ENCODE results near the gene PTPRM. TPM values are rescaled to one million over a fixed set of nuclear protein-coding genes. Genes with fewer than 3 reads are reported as not detected.

The PTPRM gene
- total RNA-seq, 1 donor from 2014 or later = 71.3 TPM

DNA sequence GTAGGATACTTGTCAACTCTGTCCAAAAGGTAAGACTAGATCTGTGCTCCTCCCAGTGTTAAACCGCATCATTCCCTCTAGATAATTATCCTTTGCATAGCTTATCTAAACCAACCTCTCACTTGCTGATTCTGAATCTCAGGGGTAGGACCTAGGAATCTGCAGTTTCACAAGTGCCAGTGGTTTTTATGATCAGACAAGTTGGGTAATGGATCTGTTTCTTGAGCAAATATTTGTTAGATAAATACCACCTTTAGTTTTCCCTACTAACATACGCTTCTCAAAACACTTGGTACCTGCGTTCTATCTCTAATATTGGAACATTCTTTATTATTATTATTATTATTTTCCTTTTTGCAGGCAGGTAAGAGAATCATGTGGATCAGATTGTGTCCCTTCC lies 439.9 kb downstream of the PTPRM start:
- Mint-ChIP-seq H3K4me3 (no peak overlapping the region), H3K27me3 (ENCODE audit: low read depth) (no peaks in the 10 kb centered on the region), H3K9me3 (no peaks in the 10 kb centered on the region), H3K4me1 (peaks cover 34% of the 10 kb centered on the region), H3K36me3 (no peaks in the 10 kb centered on the region), H3K27ac (no peak overlapping the region)
- no peak for DNase-seq (ENCODE audit: low spot score in 2 of 2, unreplicated experiment in 2 of 2)
- TF ChIP-seq, protein P1, sequence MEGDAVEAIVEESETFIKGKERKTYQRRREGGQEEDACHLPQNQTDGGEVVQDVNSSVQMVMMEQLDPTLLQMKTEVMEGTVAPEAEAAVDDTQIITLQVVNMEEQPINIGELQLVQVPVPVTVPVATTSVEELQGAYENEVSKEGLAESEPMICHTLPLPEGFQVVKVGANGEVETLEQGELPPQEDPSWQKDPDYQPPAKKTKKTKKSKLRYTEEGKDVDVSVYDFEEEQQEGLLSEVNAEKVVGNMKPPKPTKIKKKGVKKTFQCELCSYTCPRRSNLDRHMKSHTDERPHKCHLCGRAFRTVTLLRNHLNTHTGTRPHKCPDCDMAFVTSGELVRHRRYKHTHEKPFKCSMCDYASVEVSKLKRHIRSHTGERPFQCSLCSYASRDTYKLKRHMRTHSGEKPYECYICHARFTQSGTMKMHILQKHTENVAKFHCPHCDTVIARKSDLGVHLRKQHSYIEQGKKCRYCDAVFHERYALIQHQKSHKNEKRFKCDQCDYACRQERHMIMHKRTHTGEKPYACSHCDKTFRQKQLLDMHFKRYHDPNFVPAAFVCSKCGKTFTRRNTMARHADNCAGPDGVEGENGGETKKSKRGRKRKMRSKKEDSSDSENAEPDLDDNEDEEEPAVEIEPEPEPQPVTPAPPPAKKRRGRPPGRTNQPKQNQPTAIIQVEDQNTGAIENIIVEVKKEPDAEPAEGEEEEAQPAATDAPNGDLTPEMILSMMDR (IDR thresholded peaks at IDR 0.05; ENCODE audit: unreplicated experiment) = no peak

DNA sequence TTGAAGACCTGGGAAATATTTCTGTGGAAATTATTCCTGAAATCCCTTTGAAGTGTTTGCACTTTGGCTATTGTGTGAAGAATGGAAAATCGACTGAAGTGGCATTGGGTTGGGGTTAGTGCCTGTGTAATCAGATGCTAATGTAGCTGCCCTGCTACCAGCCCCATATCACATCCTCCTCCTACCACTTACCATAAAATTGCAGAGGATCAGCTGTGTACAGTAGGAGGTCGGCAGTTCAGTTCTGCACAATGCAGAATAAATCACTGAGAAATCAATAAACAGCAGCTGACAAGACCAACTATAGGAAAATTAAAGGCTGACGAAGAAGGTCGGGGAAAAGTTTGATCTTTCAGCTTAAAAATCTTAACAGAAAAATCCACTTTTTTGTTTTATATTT lies 440.9 kb downstream of the PTPRM start:
- Mint-ChIP-seq H3K36me3 (no peaks in the 10 kb centered on the region), H3K4me3 (no peak overlapping the region), H3K9me3 (no peaks in the 10 kb centered on the region), H3K27me3 (ENCODE audit: low read depth) (no peaks in the 10 kb centered on the region), H3K27ac (no peak overlapping the region), H3K4me1 (peaks cover 33% of the 10 kb centered on the region)
- DNase-seq (ENCODE audit: low spot score in 2 of 2, unreplicated experiment in 2 of 2) = no peak
- TF ChIP-seq, protein P1 (IDR thresholded peaks at IDR 0.05; ENCODE audit: unreplicated experiment) = no peak

DNA sequence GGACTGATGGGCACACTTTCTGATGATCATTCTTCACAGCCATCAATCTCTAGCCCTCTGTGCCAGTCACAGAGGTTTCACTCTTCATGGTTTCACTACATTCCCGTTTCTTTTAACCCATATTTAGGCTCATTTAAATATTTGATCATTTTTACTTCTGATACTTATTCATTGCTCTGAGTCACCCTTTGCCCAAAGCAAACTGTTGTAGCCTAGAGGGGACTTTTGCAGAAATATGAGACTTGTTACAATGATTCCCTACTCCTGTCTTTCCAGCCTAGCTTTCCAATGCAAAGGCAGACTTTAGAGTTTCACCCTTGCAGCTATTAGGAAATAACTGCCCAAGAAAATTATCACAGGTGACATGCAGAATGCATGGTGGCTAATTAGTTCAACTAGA lies 444.2 kb downstream of the PTPRM start:
- H3K9me3 Mint-ChIP-seq = no peaks in the 10 kb centered on the region
- H3K36me3 Mint-ChIP-seq = no peaks in the 10 kb centered on the region
- no peak for DNase-seq (ENCODE audit: low spot score in 2 of 2, unreplicated experiment in 2 of 2)
- H3K4me3 Mint-ChIP-seq = no peak overlapping the region
- H3K27ac Mint-ChIP-seq = no peak overlapping the region
- TF ChIP-seq, protein P1 (IDR thresholded peaks at IDR 0.05; ENCODE audit: unreplicated experiment) = no peak
- peaks cover 14% of the 10 kb centered on the region for H3K4me1 Mint-ChIP-seq
- H3K27me3 Mint-ChIP-seq (ENCODE audit: low read depth) = no peaks in the 10 kb centered on the region

DNA sequence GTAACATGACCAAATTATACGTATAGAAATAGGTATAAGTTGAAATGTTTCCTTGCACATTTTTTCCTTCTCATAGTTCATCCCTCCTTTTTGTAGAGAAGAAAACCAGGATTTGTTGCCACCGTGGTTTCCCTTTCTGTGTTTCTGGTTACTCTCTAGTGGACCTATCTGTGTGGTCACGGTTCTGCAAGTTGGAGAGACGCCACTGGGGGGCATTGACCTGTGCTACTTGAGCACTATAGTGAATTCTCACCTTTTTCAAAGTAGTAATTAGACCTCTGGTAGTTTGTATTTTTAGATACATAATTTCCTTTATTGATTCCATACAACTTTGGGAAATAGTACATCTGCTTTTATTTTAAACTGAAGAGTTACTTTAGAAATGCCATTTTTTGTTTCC lies 444.8 kb downstream of the PTPRM start:
- peaks cover 12% of the 10 kb centered on the region for H3K4me1 Mint-ChIP-seq

DNA sequence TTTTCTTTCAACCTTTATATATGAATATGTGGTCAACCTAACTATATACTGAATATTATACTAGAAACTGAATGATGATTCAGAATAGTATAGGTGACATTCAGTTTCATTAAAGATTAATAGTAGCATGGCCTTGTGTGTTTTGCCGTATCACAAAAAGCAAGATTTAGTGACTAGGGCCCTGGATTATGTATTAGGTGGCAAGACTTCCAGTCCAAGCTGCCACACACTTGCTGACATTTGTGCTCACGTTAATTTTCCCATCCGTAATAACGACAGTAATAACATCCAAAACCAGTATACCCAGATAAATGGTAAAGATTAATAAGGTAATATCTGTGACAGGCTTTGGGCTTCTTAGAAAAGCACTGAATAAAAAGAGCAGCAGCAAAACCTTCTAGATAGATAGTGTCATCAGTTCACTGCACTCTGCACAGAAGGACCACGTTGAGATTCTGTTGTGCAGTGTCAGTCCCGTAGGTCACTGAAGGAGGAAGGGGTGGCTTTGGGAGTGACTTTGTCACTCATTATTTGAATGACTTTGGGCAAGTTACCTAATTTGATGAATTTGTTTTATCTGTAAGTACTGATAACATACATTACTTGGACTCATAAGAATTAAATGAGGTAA lies 451.7 kb downstream of the PTPRM start:
- no peaks in the 10 kb centered on the region for H3K27me3 Mint-ChIP-seq (ENCODE audit: low read depth)
- H3K9me3 Mint-ChIP-seq = no peaks in the 10 kb centered on the region
- peaks cover 24% of the 10 kb centered on the region for H3K4me1 Mint-ChIP-seq
- no peaks in the 10 kb centered on the region for H3K36me3 Mint-ChIP-seq
- no peak for DNase-seq (ENCODE audit: low spot score in 2 of 2, unreplicated experiment in 2 of 2)
- H3K27ac Mint-ChIP-seq = no peak overlapping the region
- H3K4me3 Mint-ChIP-seq = no peak overlapping the region
- TF ChIP-seq, protein P1 (IDR thresholded peaks at IDR 0.05; ENCODE audit: unreplicated experiment) = no peak

More for the DNA sequence above, 444.8 kb downstream of the PTPRM start:
- H3K4me3 Mint-ChIP-seq = no peak overlapping the region
- DNase-seq (ENCODE audit: low spot score in 2 of 2, unreplicated experiment in 2 of 2) = no peak
- TF ChIP-seq, protein P1 (IDR thresholded peaks at IDR 0.05; ENCODE audit: unreplicated experiment) = no peak
- H3K9me3 Mint-ChIP-seq = no peaks in the 10 kb centered on the region
- no peaks in the 10 kb centered on the region for H3K27me3 Mint-ChIP-seq (ENCODE audit: low read depth)
- H3K36me3 Mint-ChIP-seq = no peaks in the 10 kb centered on the region
- H3K27ac Mint-ChIP-seq = no peak overlapping the region

DNA sequence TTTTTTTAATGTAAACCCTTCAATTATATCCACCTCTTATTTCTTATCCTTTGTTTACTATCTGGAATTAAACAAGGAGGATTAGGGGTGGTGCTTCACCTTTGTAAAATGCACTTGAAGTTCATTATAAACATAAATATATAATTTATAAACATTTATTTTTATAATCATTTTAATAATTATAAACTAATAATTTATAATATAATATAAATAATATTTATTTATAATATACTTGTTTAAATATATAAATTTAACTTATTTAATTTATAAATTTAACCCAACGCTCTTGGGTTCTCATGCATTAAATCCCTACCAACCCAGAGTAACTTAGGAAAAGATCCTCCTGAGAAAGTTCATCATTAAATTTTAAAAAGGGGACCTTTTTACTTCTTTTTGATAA lies 452.5 kb downstream of the PTPRM start:
- Mint-ChIP-seq H3K27me3 (ENCODE audit: low read depth) (no peaks in the 10 kb centered on the region), H3K27ac (no peak overlapping the region), H3K36me3 (no peaks in the 10 kb centered on the region), H3K9me3 (no peaks in the 10 kb centered on the region), H3K4me3 (no peak overlapping the region), H3K4me1 (peaks cover 24% of the 10 kb centered on the region)
- DNase-seq (ENCODE audit: low spot score in 2 of 2, unreplicated experiment in 2 of 2) = no peak
- TF ChIP-seq, protein P1 (IDR thresholded peaks at IDR 0.05; ENCODE audit: unreplicated experiment) = no peak
